C4-2B (cell line): ENCODE measurements around the gene CCDC18.

Source experiments
- CTCF ChIP-seq: fragments of 450-650 bp; conservative IDR thresholded peaks from 2 replicates; pipeline ENCODE4 v1.5.1; 2017; ENCODE audit warnings: mild to moderate bottlenecking
- ZFX ChIP-seq: fragments of 450-650 bp; IDR thresholded peaks from 2 replicates; pipeline ENCODE4 v1.6.1; 2017

- TF ChIP-seq CTCF (no peak), ZFX (no peak)
These were observed 120.6 kb downstream of the CCDC18 start for GRCh38 chr1:93301131-93301530.
